IMR-90 (cell line): ENCODE results near the gene KCNMB3. TPM values are rescaled to one million over a fixed set of nuclear protein-coding genes. Genes with fewer than 3 reads are reported as not detected.

ENCODE experiments used
- ATAC-seq: fragments of 200-7000 bp; cut with Tn5 transposase; 2 replicates; pipeline ENCODE4 v1.9.1; 2020; ENCODE audit warnings: low read depth, mild to moderate bottlenecking, moderate library complexity
- BruUV-seq: library from RNA; stranded (reverse); fragments of 400-500 nt; replicated peaks from 2 replicates; lab custom pipeline; 2021; lab: Mats Ljungman, UMichigan
- CTCF ChIA-PET: fragments of 300-600 bp; formaldehyde crosslinking; extraction: SDS; loops from one replicate; lab custom pipeline; 2021; ENCODE audit warnings: antibody characterized with exemption; lab: Yijun Ruan, JAX
- POLR2A ChIA-PET: fragments of 300-600 bp; sonication (Branson Sonifier 250); formaldehyde crosslinking; loops from one replicate; lab custom pipeline; 2022; ENCODE audit warnings: antibody characterized with exemption; ENCODE audit not compliant: unreplicated experiment; lab: Charles Lee
- DNase-seq: peaks from one replicate; pipeline ENCODE4 v3.0.0; 2013
- H2AFZ ChIP-seq: replicated peaks from 2 replicates; pipeline ENCODE3; 2013; ENCODE audit warnings: low read length, mild to moderate bottlenecking; ENCODE audit not compliant: poor library complexity
- H2AK5ac ChIP-seq: 2 replicates; pipeline ENCODE4 v1.6.1; 2013; ENCODE audit warnings: low read depth, low read length, inconsistent platforms
- H2AK9ac ChIP-seq: replicated peaks from 2 replicates; pipeline ENCODE3; 2013; ENCODE audit warnings: mild to moderate bottlenecking, low read depth, low read length, moderate library complexity; ENCODE audit not compliant: poor library complexity
- H2BK120ac ChIP-seq: 2 replicates; pipeline ENCODE4 v1.6.1; 2013; ENCODE audit warnings: low read depth, low read length, inconsistent platforms
- H2BK15ac ChIP-seq: 3 replicates; pipeline ENCODE4 v1.6.1; 2013; ENCODE audit warnings: low read depth, low read length, inconsistent platforms
- H2BK20ac ChIP-seq: 2 replicates; pipeline ENCODE4 v1.6.1; 2013; ENCODE audit warnings: low read depth, mild to moderate bottlenecking, inconsistent platforms, low read length, moderate library complexity
- H2BK5ac ChIP-seq: 2 replicates; pipeline ENCODE4 v1.6.1; 2013; ENCODE audit warnings: mild to moderate bottlenecking, low read depth, low read length, inconsistent platforms; ENCODE audit not compliant: poor library complexity, severe bottlenecking
- H3K14ac ChIP-seq: replicated peaks from 2 replicates; pipeline ENCODE4 v1.6.1; 2013; ENCODE audit warnings: low read depth, low read length, inconsistent platforms
- H3K18ac ChIP-seq: 2 replicates; pipeline ENCODE4 v1.6.1; 2013; ENCODE audit warnings: low read depth, low read length, control low read depth
- H3K23ac ChIP-seq: 2 replicates; pipeline ENCODE4 v1.6.1; 2013; ENCODE audit warnings: low read depth, low read length, inconsistent platforms
- H3K27ac ChIP-seq: 2 replicates; pipeline ENCODE4 v1.5.1; 2013; ENCODE audit warnings: mild to moderate bottlenecking, control low read depth, low read length; ENCODE audit not compliant: insufficient read depth
- H3K27me3 ChIP-seq: 2 replicates; pipeline ENCODE4 v1.6.1; 2013; ENCODE audit warnings: low read length; ENCODE audit not compliant: control insufficient read depth, insufficient read depth
- H3K36me3 ChIP-seq: 2 replicates; pipeline ENCODE4 v1.6.1; 2013; ENCODE audit warnings: low read length, mixed read lengths; ENCODE audit not compliant: control insufficient read depth, insufficient read depth
- H3K4ac ChIP-seq: 2 replicates; pipeline ENCODE4 v1.6.1; 2013; ENCODE audit warnings: low read depth, low read length, inconsistent platforms
- H3K4me1 ChIP-seq: 2 replicates; pipeline ENCODE4 v1.6.1; 2013; ENCODE audit warnings: low read length, mixed read lengths; ENCODE audit not compliant: control insufficient read depth, insufficient read depth
- H3K4me2 ChIP-seq: 2 replicates; pipeline ENCODE4 v1.6.1; 2013; ENCODE audit warnings: low read depth, mild to moderate bottlenecking, control low read depth, low read length, moderate library complexity
- H3K4me3 ChIP-seq: 2 replicates; pipeline ENCODE4 v1.5.1; 2013; ENCODE audit warnings: low read depth, mild to moderate bottlenecking, control low read depth, low read length, moderate library complexity; ENCODE audit not compliant: insufficient read depth
- H3K56ac ChIP-seq: 2 replicates; pipeline ENCODE4 v1.6.1; 2013; ENCODE audit warnings: low read length, inconsistent platforms; ENCODE audit not compliant: insufficient read depth; ENCODE audit errors: extremely low read depth
- H3K79me1 ChIP-seq, 2 experiments: 2 replicates each; pipeline ENCODE4 v1.6.1; 2013; ENCODE audit warnings: low read length in 2 of 2, inconsistent platforms in 1 of 2, low read depth in 1 of 2
- H3K9ac ChIP-seq: 2 replicates; pipeline ENCODE4 v1.6.1; 2013; ENCODE audit warnings: low read depth, low read length, control low read depth
- H3K9me1 ChIP-seq: 2 replicates; pipeline ENCODE4 v1.6.1; 2013; ENCODE audit warnings: low read length, inconsistent platforms; ENCODE audit not compliant: insufficient read depth
- H3K9me3 ChIP-seq: 2 replicates; pipeline ENCODE4 v1.6.1; 2013; ENCODE audit warnings: low read length; ENCODE audit not compliant: control insufficient read depth, insufficient read depth
- H4K20me1 ChIP-seq: 2 replicates; pipeline ENCODE4 v1.6.1; 2013; ENCODE audit warnings: low read length, inconsistent platforms; ENCODE audit not compliant: insufficient read depth
- H4K5ac ChIP-seq: 2 replicates; pipeline ENCODE4 v1.6.1; 2013; ENCODE audit warnings: mild to moderate bottlenecking, low read depth, low read length, control low read depth
- H4K8ac ChIP-seq, 2 experiments: 2 replicates each; pipeline ENCODE4 v1.6.1; 2013; ENCODE audit warnings: low read depth in 2 of 2, low read length in 2 of 2, control low read depth in 1 of 2, inconsistent platforms in 1 of 2
- H4K91ac ChIP-seq: 2 replicates; pipeline ENCODE4 v1.6.1; 2013; ENCODE audit warnings: low read depth, low read length, inconsistent platforms; ENCODE audit not compliant: insufficient read depth
- CHD1 ChIP-seq: IDR thresholded peaks from 2 replicates; pipeline ENCODE4 v1.6.1; 2012; ENCODE audit warnings: low read depth, low read length, improper control_type of control experiment
- FOS ChIP-seq: fragments of 150-350 bp; IDR thresholded peaks from 2 replicates; pipeline ENCODE4 v1.6.1; 2016; ENCODE audit warnings: low read depth, low read length
- MAFK ChIP-seq: IDR thresholded peaks from 2 replicates; pipeline ENCODE4 v1.6.1; 2012; ENCODE audit warnings: low read depth, low read length, improper control_type of control experiment
- MAZ ChIP-seq: IDR thresholded peaks from 2 replicates; pipeline ENCODE4 v1.6.1; 2012; ENCODE audit warnings: low read depth, mild to moderate bottlenecking, low read length, improper control_type of control experiment, moderate library complexity, borderline replicate concordance
- NFE2L2 ChIP-seq: fragments of 150-350 bp; IDR thresholded peaks from 2 replicates; pipeline ENCODE4 v1.6.1; 2016; ENCODE audit warnings: low read depth, mild to moderate bottlenecking, low read length
- RAD21 ChIP-seq: IDR thresholded peaks from 2 replicates; pipeline ENCODE4 v1.6.1; 2012; ENCODE audit warnings: low read length, improper control_type of control experiment
- WGBS, 2 experiments: methylation state at CpG; one replicate each; pipeline versions ENCODE4 v1.1.5 to v1.1.7; 2013; ENCODE audit warnings: missing lambda C conversion rate in 2 of 2; ENCODE audit not compliant: insufficient read length in 1 of 2; ENCODE audit errors: extremely low coverage in 2 of 2; 5-methylcytosine and 5-hydroxymethylcytosine counted together
- dilution Hi-C: fragments of 300-500 bp; cut with HindIII; formaldehyde crosslinking; loops from one replicate; pipeline ENCODE4 v1.14.3; 2018; ENCODE audit warnings: low sequenced_read_pairs; ENCODE audit not compliant: unreplicated experiment
- in situ Hi-C: fragments of 300-500 bp; cut with MboI; formaldehyde crosslinking; loops from 3 replicates; pipeline ENCODE4 v1.14.3; 2019; ENCODE audit warnings: low sequenced_read_pairs, inconsistent platforms, mixed read lengths
- intact Hi-C: fragments of 100-400 bp; cut with micrococcal nuclease; formaldehyde crosslinking; loops from 2 replicates; pipeline ENCODE4 v1.10.0; 2022
- polyA plus RNA-seq, 3 experiments: library from polyadenylated mRNA; depleted of rRNA; stranded (reverse); fragments of >200 nt; gene quantifications; 2 replicates each; pipeline ENCODE4 v1.2.3, GENCODE V29; 2012; ENCODE audit warnings: low replicate concordance in 1 of 3
- total RNA-seq: library from RNA; depleted of rRNA; stranded (reverse); fragments of >200 nt; gene quantifications from 2 replicates; pipeline ENCODE4 v1.2.3, GENCODE V29; 2012
- TF ChIP-seq, protein P1 (sequence below): fragments of 150-350 bp; IDR thresholded peaks from 2 replicates; pipeline ENCODE4 v1.6.1; 2017; ENCODE audit warnings: mild to moderate bottlenecking, antibody characterized with exemption, low read length, low read depth
- TF ChIP-seq, protein P2 (sequence below): conservative IDR thresholded peaks from 2 replicates; pipeline ENCODE4 v1.5.1; 2012; ENCODE audit warnings: mild to moderate bottlenecking, low read depth, low read length, improper control_type of control experiment

KCNMB3 gene
- total and polyA plus RNA-seq, 2 of the 4 experiments (the other 2 are of a cell fraction), result 0.72 to 1.2 TPM

DNA sequence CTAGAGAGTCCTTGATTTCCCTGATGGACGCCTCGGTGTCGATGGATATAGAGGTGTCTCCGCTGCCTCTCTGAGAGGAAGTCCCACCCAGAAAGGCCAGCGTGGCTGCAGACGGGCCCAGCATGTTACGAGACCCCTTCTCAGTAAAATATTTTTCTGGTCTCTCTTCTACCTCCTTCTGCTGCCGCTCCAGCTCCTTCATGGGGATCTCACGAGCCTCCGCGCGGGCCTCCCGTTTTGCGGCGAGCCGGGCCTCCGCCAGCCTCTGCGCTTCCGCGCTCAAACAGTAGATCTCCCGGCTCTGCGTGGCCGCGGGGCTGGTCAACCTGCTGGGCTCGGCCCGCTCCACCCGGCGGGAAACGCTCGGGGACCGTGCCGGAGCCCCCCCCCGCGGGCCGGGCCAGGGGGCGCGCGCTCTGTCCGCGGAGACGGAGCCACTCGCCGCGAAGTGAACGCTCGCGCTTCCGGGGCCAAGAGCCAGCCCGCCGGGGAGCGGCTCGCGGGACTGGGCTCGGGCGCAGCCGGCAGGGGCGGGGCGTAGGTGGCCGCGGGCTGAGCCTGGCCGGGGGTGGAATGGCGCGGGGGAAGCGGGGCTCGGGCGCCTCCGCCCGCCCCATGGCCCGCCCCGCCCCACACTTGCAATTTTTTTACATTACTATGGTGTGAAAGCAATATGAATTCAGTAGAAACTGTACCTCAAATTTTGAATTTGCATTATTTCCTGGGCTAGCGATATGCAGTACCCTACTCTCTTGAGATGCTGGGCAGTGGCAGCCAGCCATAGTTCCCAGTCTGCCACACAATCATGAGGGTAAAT is 10.2 kb upstream of the KCNMB3 start:
- BruUV-seq, result no TSS peak
- DNase-seq, result peak; percentile 48
- Histone ChIP-seq H3K79me1 (no peaks in the 10 kb centered on the region), H3K36me3 (no peaks in the 10 kb centered on the region), H2AK5ac (no peak overlapping the region), H4K20me1 (no peaks in the 10 kb centered on the region), H3K9ac (peak overlapping the region; percentile 53), H4K5ac (peak overlapping the region; percentile 38; the same call in 1 of the 2 replicates), H3K4me2 (peak overlapping the region; percentile 89), H3K14ac (0 out of 2 replicates have a peak overlapping the region, but pooled peaks have one; percentile 3), H4K8ac (peak overlapping the region; percentile 49 to 61; a peak in 3 of 4 replicates), H3K56ac (no peak overlapping the region), H2AK9ac (peak overlapping the region; percentile 34), H3K4me1 (no peaks in the 10 kb centered on the region), H3K27me3 (peaks cover under 1% of the 10 kb centered on the region; the same call in 1 of the 2 replicates), H2BK120ac (no peak overlapping the region; the same call in 1 of the 2 replicates), H2BK15ac (no peak overlapping the region), H2AFZ (peak overlapping the region; percentile 91), H2BK5ac (no peak overlapping the region), H2BK20ac (no peak overlapping the region), H3K23ac (no peak overlapping the region), H3K9me3 (peaks cover 3% of the 10 kb centered on the region; the same call in 1 of the 2 replicates), H3K18ac (no peak overlapping the region; the same call in 1 of the 2 replicates), H3K27ac (no peak overlapping the region; the same call in 1 of the 2 replicates), H4K91ac (0 out of 2 replicates have a peak overlapping the region, but pooled peaks have one; percentile 28), H3K9me1 (no peaks in the 10 kb centered on the region), H3K4me3 (peak overlapping the region; percentile 54), H3K4ac (no peak overlapping the region; the same call in 1 of the 2 replicates)
- TF ChIP-seq NFE2L2, result no peak
- TF ChIP-seq FOS, result no peak
- no peak for TF ChIP-seq MAFK
- no peak for TF ChIP-seq RAD21
- TF ChIP-seq, protein P1, sequence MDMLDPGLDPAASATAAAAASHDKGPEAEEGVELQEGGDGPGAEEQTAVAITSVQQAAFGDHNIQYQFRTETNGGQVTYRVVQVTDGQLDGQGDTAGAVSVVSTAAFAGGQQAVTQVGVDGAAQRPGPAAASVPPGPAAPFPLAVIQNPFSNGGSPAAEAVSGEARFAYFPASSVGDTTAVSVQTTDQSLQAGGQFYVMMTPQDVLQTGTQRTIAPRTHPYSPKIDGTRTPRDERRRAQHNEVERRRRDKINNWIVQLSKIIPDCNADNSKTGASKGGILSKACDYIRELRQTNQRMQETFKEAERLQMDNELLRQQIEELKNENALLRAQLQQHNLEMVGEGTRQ, result no peak
- TF ChIP-seq, protein P2, sequence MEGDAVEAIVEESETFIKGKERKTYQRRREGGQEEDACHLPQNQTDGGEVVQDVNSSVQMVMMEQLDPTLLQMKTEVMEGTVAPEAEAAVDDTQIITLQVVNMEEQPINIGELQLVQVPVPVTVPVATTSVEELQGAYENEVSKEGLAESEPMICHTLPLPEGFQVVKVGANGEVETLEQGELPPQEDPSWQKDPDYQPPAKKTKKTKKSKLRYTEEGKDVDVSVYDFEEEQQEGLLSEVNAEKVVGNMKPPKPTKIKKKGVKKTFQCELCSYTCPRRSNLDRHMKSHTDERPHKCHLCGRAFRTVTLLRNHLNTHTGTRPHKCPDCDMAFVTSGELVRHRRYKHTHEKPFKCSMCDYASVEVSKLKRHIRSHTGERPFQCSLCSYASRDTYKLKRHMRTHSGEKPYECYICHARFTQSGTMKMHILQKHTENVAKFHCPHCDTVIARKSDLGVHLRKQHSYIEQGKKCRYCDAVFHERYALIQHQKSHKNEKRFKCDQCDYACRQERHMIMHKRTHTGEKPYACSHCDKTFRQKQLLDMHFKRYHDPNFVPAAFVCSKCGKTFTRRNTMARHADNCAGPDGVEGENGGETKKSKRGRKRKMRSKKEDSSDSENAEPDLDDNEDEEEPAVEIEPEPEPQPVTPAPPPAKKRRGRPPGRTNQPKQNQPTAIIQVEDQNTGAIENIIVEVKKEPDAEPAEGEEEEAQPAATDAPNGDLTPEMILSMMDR, result no peak
- TF ChIP-seq MAZ, result no peak; the same call in 1 of the 2 replicates
- no peak for TF ChIP-seq CHD1
- CTCF ChIA-PET, result no interaction called here
- in situ Hi-C loops, result no loop called here
- POLR2A ChIA-PET, result no interaction called here
- peak; percentile 99 for ATAC-seq
- 14% methylated on average over 17 of the region's 71 CpGs; no CpG with 5 or more reads in 1 of the 2 experiments for WGBS, 2 experiments
- intact Hi-C loops, result no loop called here
- dilution Hi-C loops, result no loop called here
